Astrocyte (in vitro differentiated cells and primary cell): ENCODE data around the gene C1QTNF1.

Experiments used
- CTCF ChIP-seq: IDR thresholded peaks from 2 replicates; pipeline ENCODE4 v1.5.1; 2011; ENCODE audit warnings: low read depth, mild to moderate bottlenecking, inconsistent platforms, low read length, moderate library complexity; ENCODE audit not compliant: insufficient read depth
- EZH2 ChIP-seq: IDR thresholded peaks from 2 replicates; pipeline ENCODE4 v1.6.1; 2012; ENCODE audit warnings: mild to moderate bottlenecking, low read length, inconsistent platforms; ENCODE audit not compliant: insufficient read depth

DNA sequence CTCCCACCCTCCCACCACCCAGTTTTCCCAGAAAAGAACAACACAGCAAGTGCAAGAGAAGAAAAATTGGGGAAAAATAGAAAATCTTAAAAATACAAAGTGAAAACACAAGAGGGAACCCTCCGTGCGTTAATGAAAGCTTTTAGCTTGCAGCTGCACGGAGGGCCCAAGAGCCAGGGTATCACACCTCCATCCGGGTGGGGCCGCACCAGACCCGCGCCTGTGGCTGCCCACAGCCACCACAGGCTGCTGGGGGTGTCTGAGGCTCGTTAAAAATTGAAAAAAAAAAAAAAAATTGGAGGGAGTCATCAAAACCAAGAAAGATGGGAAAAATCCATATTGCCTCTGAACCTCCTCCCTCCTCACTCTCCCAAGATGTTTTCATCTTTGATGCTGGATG is 69.3 kb downstream of the C1QTNF1 start:
- TF ChIP-seq CTCF (no peak), EZH2 (no peak)
